ENCODE data around the gene ANKRA2. TPM values are rescaled to one million over a fixed set of nuclear protein-coding genes. Genes with fewer than 3 reads are reported as not detected.

Gene ANKRA2
- total RNA-seq, 4 donors from 2014 or later: 25.7 to 57.8 (median 27.6) TPM

DNA sequence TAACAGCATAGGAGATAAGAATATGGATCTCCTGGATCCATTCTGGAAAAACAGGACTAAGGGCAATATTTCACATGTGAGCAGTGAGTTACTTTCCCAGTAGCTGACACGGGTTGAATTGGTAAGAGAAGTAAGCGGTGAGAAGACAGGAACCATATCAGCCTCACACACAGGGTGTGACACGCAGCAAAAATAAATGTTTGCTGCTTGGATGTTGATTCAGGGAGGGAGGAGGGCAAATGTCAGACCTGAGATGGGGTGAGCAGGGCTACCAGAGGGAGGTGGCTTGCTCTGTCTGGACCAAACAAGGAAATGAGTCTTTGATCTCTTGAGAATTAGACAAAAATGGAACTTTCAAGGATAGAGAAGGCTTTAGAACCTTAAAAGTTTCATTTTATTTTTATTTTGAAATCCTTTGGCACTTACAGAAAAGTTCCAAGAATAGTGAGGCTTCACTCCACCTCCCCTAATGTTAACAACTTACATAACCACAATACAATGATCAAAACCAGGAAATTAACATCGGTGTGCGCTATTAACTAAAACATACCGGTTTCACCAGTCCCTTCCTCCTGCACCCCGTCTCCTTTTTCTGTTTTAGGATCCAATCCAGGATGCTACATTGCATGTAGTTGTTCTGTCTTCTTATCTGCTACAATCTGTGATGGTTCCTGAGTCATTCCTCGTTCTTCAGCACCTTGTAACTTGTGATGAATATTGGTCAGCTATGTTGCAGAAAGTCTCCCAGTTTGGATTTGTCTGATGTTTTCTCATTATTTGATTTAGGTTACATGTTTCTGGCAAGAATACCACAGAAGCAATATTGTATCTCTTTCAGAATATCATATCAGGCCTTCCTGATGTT lies 40.0 kb upstream of the ANKRA2 start:
- Histone ChIP-seq H3K27me3 (no peaks in the 10 kb centered on the region), H3K4me1 (no peaks in the 10 kb centered on the region), H3K4me3 (no peak overlapping the region), H3K27ac (no peak overlapping the region), H3K36me3 (no peaks in the 10 kb centered on the region), H3K9me3 (peaks cover 0 to 4% (median 0%) of the 10 kb centered on the region in 4 donors)
- DNase-seq: no peak
- TF ChIP-seq, protein P1, sequence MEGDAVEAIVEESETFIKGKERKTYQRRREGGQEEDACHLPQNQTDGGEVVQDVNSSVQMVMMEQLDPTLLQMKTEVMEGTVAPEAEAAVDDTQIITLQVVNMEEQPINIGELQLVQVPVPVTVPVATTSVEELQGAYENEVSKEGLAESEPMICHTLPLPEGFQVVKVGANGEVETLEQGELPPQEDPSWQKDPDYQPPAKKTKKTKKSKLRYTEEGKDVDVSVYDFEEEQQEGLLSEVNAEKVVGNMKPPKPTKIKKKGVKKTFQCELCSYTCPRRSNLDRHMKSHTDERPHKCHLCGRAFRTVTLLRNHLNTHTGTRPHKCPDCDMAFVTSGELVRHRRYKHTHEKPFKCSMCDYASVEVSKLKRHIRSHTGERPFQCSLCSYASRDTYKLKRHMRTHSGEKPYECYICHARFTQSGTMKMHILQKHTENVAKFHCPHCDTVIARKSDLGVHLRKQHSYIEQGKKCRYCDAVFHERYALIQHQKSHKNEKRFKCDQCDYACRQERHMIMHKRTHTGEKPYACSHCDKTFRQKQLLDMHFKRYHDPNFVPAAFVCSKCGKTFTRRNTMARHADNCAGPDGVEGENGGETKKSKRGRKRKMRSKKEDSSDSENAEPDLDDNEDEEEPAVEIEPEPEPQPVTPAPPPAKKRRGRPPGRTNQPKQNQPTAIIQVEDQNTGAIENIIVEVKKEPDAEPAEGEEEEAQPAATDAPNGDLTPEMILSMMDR (IDR thresholded peaks at IDR 0.05): no peak
- no peak for TF ChIP-seq POLR2A (IDR thresholded peaks at IDR 0.05)

DNA sequence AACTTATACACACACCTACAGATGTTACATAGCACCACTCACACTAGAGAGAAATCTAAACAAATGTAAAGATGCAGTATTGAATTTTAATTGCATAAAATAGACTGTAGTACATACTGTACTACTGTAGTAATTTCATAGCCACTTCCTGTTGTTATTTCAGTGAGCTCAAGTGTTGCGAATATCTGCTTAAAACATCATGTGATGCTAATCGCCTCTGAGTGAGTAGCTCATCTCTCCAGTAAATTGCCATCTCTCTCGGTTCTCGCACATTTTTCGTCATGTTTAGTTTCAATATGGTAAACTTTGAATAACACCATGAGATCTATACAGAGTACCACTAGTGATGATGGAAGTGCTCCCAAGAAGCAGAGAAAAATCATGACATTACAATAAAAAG lies 38.6 kb upstream of the ANKRA2 start:
- no peak for TF ChIP-seq POLR2A (IDR thresholded peaks at IDR 0.05)
- TF ChIP-seq, protein P1 (IDR thresholded peaks at IDR 0.05): no peak
- H3K36me3 ChIP-seq: no peaks in the 10 kb centered on the region
- no peak overlapping the region for H3K27ac ChIP-seq
- peaks cover 0 to 4% (median 0%) of the 10 kb centered on the region in 4 donors for H3K9me3 ChIP-seq
- no peak overlapping the region for H3K4me3 ChIP-seq
- H3K27me3 ChIP-seq: no peaks in the 10 kb centered on the region
- H3K4me1 ChIP-seq: no peaks in the 10 kb centered on the region
- no peak for DNase-seq

DNA sequence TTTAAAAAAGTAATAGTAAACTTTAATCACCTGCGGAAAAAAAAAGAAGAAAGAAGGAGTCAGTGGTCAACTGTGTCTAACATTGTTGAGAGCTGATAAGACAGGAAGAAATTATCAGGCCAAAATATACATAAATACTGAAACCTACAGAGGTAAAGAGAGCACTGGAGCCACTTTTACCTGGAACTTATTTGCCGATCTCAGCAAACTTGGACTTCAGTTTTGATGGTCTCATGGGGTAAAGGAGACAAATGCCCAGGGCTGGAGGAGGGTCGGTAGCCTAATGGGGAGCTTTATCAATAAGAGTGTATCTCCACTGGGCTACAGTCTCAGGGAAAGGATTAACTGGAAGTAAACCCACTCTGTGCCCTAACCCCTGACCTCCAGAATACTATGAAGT lies 33.9 kb upstream of the ANKRA2 start:
- H3K27ac ChIP-seq: no peak overlapping the region
- no peak for DNase-seq
- no peaks in the 10 kb centered on the region for H3K4me1 ChIP-seq
- TF ChIP-seq, protein P1 (IDR thresholded peaks at IDR 0.05): no peak
- TF ChIP-seq POLR2A (IDR thresholded peaks at IDR 0.05): no peak
- H3K4me3 ChIP-seq: no peak overlapping the region
- H3K27me3 ChIP-seq: no peaks in the 10 kb centered on the region
- H3K9me3 ChIP-seq: peaks cover 0 to 4% (median 0%) of the 10 kb centered on the region in 4 donors
- no peaks in the 10 kb centered on the region for H3K36me3 ChIP-seq

DNA sequence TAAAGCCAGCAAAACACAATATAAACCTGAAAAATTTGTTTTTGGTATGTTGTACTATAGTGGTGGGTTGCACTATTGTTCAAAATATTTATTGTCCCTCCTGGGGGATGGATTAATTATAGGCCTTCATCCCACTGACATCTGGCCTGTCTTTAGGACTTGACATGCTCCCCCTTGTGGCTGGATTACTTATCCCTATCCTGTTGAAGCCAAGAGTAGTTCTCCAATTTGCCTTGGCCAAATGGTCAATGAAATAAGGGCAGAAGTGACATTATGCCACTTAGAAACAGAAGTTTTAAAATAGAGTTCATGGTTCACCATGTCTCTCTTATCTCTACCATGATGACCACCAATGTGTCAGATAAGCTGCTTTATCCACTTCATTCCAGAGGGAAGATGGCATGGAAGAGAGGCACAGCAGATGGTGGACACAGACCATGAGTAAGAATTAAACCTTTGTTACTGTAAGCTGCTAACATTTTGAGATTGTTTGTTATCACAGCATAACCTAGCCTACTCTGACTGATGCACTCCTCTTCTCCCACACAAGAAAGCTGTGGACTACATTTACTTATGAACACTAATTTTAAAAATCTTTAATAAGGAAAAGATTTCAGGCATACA lies 31.4 kb upstream of the ANKRA2 start:
- H3K4me3 ChIP-seq: no peak overlapping the region
- H3K27ac ChIP-seq: no peak overlapping the region
- TF ChIP-seq, protein P1 (IDR thresholded peaks at IDR 0.05): peak in 4 of 6 experiments; percentile 49 to 55 (median 51)
- no peak for TF ChIP-seq POLR2A (IDR thresholded peaks at IDR 0.05)
- no peaks in the 10 kb centered on the region for H3K27me3 ChIP-seq
- no peaks in the 10 kb centered on the region for H3K36me3 ChIP-seq
- peaks cover 0 to 4% (median 0%) of the 10 kb centered on the region in 4 donors for H3K9me3 ChIP-seq
- no peaks in the 10 kb centered on the region for H3K4me1 ChIP-seq
- peak in 1 of 3 donors; percentile 53 for DNase-seq

DNA sequence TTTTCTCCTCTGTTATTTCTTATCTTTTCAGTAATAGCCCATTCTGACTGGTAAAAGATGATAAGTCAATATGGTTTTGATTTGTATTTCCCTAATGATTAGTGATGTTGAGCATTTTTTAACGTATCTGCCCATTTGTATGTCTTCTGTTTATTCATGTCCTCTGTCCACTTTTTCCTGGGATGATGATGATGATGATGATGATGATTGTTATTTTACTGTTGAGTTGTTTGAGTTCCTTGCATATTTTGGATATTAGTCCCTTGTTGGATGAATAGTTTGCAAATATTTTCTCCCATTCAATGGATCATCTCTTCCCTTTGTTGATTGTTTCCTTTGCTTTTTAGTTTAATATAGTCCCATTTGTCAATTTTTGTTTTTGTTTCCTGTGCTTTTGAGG lies 27.1 kb upstream of the ANKRA2 start:
- H3K27ac ChIP-seq: no peak overlapping the region
- DNase-seq: no peak
- H3K4me1 ChIP-seq: no peaks in the 10 kb centered on the region
- no peaks in the 10 kb centered on the region for H3K36me3 ChIP-seq
- no peak for TF ChIP-seq POLR2A (IDR thresholded peaks at IDR 0.05)
- TF ChIP-seq, protein P1 (IDR thresholded peaks at IDR 0.05): no peak
- no peaks in the 10 kb centered on the region for H3K27me3 ChIP-seq
- H3K9me3 ChIP-seq: no peaks in the 10 kb centered on the region
- no peak overlapping the region for H3K4me3 ChIP-seq

All from Peyer's patch (tissue), 4 donors.